Stimulated activated CD8-positive, alpha-beta memory T cell treated with anti-CD3 and anti-CD28 coated beads, Interleukin-7, amount 100 ng/mL, for 24 hours (primary cell): ENCODE results near the gene C11orf21.

Source experiments
- DNase-seq: peaks from one replicate; pipeline ENCODE4 v3.0.0-alpha.2; 2020; ENCODE audit warnings: low read depth

Gene C11orf21

DNA sequence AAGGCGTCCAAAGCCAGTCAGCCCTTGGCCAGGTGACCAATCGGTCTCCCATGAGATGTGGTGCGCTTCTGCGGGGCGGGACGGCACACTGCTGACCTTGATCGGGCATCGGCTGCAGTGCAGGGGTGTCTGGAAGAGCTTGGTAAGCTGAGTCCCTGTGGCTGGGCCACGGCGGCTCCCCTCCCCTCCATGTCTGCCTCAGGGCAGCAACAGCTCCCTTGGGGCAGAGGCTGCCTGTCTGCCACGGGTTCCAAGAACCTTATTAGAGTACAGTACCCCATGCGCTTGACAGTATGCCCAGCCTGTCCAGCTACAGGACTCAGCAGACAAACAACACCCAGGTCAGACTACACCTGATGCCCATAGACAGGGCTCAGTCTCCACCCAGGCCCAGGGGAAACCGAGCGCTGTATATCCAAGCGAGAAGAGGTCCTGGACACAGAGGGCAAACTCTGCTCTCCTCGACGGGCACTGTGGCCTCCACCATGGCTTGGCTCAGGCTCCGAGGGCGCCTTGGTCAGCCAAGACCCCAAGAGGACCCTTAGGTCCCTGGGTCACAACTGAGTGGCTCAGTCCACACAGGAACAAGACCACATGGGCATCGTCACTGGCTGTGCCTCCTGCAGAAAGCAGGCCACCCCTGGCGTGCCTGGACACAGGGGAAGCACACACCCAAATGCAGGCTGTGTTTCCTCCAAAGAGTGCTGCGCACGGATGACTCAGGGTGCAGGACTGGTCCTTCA, 19.0 kb upstream of the C11orf21 start:
- DNase-seq: no peak

DNA sequence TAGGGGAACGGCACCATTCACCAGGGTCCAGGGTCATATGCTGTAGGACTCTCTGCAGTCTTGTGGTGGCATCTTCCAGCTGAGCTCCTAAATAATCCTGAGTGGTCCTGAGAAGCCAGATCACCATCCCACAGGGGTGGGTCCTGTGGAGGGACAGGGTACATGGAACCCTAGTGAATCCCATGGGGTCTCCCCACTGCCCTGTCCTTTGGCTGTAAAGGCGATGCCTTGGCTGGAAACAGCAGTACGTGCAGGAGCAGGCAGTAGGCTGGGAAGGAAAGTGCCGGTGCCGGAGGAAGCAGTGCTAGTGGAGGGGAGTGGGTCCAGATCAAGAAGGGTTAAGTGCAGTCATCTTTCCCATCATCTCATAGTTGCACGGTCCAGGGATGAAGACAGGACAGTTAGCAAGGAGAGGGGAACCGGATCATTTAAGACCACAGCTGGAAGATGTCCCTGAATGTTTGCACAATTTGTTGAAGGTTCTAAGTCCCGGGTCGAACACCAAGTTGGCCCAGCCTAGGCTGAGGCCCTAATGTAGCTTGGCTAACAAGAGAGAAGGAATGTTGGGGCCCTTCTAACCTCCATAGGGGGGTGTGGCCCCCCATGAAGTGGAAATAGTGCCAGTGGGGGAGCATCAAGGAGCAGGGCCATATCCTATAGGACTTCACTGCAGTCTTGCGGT, 18.2 kb upstream of the C11orf21 start:
- no peak for DNase-seq

DNA sequence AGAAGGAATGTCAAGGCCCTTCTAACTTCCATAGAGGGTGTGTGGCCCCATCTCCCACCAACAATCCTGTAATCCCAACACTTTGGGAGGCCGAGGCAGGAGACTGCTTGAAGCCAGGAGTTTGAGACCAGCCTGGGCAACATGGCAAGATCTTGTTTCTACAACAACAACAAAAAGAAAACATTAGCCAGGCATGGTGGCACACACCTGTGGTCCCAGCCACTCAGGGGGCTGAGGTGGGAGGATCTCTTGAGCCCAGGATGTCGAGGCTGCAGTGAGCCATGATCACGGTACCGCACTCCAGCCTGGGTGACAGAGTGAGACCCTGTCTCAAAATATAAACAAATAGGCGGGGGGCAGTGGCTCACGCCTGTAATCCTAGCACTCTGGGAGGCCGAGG, 17.0 kb upstream of the C11orf21 start:
- no peak for DNase-seq

DNA sequence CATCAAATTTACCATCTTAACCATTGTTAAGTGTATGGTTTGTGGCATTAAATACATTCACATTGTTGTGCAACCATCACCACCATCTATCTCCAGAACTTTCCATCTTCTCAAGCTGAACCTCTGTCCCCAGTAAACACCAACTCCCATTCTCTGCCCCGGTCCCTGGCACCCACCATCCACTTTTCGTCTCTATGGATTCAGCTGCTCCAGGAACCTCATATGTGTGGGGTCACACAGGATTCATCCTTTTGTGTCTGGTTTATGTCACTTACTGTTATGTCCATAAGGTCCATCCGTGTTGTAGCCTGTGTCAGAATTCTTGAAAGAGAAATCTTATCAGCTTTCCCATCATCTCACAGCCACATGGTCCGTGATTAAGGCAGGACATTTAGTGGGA, 16.4 kb upstream of the C11orf21 start:
- no peak for DNase-seq

DNA sequence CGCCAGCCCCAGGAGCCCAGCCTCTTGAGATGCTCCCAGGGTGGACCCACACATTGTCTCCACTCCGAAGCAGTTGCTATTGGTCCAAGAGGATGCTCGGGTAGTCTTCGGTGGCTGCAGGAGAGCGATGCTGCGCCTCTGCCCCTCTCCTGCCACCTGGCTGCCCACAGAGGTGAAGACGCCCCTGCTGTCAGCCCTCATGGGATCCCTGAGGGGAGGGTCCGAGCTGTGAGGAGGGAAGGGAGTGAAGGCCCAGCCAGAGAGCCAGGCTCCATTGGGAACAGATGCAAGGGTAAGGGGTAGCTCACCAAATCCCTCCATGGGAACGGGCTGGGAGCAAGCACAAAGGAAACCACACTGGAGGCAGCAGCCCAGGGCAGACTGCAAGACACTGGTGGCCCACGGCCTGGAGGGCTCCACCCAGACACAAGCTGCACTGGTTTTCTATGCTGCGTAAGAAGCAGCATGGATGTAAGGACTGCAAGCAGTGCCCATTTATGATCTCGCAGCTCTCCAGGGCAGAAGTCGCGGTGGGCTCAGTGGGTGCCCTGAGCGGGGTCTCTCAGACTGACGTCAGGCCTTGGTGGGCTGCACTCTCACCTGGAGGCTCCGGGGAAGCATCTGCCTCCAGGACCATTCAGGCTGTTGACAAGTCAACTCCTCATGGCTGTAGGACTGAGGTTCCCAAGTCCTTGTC, 15.8 kb upstream of the C11orf21 start:
- no peak for DNase-seq

DNA sequence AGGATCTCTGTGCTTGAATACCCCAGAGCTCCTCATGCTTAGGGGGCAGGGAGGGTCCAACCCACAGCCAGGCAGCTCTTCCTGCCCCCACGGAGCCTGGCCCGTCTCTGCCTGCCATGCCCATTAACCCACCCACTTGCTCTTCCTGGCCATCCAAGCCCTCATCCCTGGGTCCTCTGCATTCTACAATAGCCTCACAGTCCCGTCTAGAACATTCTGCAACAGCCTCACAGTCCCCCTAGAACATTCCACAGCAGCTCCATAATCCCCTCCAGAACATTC, 15.2 kb upstream of the C11orf21 start:
- DNase-seq: no peak

DNA sequence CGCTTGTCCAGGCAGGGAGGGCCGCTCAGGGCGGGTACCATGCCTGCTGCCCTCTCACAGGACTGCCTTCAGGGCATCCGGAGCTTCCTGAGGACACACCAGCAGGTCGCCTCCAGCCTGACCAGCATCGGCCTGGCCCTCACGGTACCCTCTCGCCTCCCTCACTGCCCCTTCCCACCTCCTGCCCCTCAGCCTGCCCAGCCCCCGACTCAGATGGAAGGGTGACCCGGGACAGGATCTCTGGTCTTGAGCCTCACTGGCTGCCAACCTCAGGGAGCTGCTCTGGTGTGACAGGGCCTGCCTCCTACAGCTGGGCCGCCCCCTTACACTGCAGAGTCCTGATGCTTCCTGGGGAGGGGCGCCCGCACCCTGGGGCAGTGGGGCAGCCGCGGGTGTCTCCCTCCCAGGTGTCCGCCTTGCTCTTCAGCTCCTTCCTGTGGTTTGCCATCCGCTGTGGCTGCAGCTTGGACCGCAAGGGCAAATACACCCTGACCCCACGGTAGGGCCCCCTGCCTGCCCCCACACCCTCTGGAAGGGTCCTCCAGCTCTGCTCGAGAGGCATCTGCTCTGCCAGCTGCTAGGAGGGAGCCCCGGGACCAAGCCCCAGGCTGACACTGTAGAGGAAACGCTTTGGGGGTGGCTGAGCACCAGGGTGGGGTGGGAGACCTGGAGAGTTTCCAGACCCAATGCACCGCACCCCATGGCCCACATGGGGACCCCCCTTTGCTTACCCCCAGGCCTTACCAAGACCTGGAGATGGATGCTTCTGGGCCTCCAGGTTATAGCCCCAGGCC, 14.6 kb upstream of the C11orf21 start:
- no peak for DNase-seq

DNA sequence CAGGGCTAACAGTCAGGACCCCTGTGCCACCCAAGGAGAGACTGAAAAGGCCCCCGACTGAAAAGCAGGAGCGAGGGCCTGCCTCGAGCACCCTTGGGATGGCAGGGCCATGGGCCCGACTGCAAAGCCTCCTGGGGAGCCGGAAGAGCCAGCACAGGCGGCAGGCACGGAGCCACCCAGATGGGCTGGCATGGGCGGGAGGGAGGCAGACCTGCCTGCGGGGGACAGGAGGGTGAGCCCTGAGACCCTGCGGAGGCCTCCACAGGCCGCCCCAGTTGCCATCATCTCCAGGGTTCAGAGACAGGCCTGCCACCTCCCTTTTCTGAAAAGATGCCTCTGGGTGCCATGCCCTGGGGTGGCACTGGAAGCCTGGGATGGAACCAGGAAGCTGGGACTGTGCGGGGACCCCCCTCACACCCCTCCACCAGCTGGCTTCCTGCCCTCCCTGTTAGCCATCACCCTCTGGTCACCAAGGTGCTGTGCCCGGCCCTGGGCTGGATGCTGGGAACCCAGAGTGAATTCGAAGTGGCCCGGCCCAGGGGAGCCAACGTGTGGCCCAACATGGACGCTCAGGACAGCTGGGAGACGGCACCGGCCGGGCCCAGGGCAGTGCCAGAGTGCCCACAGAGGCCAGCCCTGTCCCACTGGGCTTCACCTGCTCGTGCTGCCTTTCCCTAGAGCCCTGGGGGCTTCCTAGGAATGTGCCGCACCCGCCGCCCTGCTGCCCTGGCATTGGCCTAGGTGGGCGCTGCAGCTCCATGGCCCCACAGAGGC, 13.9 kb upstream of the C11orf21 start:
- no peak for DNase-seq

DNA sequence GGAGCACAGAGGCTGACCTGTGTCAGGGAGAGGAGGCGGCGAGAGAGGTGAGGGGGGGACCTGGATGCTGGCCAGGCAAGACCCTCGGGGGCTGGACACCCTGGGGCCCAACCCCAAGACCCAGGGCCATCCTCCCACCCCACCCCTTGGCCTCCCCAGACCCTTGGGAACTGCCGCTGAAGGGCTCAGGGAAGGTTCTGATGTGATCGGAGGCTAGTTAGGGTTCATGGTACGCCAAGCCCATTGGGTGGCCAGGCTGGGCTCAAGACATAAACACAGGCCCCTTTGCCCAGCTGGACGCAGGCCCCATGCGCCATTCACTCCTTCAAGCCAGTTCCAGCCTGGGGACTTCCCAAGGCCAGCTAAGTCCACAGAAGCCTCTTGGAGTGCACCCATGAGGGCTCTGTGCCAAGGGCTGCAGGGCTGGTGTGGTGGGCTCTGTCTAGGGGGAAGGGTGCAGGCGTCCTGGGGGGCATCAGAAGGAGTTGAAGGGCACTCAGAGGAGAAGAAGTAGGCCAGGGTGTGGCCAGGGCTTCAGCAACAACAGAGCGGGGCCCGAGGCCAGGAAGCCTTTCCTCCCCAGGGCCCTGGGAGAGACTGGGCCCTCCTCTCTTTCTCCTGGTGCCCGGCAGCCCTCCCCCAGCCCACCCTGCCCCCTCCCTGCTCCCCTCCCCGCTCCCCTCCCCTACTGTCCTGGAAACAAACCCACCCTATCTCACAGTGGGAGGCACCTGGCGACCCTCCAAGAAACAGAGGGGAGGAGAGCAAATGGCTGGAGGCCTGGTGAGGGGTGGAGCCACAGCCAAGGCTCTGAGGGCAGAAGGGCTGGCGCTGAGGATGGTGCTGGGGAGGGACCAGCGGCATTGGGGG, 13.0 kb upstream of the C11orf21 start:
- DNase-seq: no peak

DNA sequence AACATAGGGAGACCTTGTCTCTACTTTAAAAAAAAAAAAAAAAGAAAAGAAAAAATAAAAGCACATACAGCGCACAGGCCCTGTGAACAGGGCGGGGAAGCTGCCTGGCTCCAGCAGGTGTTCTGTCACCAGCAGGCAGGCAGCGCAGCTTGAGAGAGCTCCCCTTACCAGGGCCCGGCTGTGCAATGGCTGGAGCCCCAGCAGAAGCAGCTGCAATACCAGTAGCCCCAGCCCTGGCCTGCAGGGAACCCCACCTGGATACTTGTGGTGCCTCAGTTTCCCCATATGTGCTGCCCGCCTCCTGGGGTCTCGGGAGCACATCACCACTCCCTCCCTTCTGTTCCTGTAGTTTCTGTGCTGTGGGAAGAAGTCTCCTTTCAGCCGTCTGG, 12.4 kb upstream of the C11orf21 start:
- no peak for DNase-seq

DNA sequence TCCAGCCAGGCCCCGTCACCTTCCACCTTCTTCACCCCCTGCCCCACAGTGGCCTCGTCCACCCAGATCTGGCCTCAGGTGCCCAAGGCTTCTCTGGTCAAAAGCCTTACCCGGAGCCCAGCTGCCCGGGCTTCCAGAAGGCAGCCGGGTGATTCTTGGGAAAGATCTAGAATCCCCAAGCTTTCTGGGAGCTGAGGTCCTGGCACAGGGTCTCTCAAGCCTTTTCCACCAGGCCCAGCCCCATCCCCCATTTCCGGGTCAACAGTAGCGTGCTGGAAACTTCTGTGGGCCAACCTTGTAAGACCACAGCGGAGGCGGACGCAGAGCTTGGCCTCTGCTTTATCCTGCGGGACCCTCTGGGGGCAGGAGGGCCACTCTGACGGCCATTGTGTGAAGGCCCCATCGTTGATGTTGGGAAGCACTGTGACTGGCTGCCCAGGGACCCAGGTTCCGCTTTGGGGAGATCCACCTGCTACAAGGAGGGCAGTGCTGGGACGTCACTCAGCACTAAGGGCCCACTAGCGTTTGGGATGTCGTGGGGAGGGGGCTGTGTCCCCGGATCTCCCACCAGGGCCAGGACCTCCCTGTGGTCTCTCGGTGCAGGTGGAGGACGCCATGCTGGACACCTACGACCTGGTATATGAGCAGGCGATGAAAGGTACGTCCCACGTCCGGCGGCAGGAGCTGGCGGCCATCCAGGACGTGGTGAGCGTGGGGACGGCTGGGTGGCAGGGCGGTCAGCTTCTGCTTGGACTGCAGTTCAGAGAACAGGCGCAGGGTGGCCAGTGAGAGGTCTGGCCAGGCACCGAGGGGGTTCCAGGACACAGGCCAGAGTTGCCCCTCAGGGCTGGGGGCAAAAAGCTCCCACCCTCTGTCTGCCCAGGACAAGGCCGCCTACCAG, 11.6 kb upstream of the C11orf21 start:
- DNase-seq: no peak

DNA sequence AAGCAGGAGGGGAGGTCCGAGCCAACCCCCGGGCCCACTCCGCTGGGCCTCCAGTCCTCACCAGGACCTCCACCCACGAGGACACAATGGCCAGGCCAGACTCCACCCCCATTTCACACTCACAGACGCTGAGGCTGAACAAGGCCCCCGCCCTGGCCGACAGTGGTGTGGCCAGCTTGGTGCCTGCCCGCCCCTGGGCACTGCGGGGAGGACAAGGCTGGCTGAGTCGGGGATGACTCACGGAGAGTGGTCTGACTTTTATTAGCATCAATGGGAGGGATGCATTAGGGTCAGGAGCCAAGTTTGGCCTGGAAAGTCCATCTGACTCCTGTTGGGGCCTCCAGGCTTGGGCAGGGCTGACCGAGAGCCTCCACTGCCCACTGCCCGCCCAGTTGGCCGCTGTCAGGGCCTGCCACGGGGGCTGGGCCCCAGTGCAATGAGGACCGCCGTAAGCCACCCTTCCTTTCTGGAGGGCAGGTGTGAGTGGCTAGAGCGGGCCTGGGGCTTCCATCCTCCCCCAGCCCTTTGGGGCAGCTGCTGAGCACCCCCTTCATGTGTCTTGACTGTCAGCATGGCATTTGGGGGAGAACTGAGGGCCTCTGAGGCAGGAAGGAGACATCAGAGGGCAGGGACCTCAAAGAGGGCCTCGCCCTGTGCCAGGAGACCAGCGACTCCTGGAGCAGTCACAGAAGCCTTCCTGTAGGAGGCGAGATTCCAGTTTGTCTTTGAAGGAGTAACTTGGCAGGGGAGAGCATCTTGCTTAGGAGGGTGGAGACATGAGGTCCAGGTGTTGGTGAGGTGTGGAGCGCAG, 10.7 kb upstream of the C11orf21 start:
- DNase-seq: no peak

DNA sequence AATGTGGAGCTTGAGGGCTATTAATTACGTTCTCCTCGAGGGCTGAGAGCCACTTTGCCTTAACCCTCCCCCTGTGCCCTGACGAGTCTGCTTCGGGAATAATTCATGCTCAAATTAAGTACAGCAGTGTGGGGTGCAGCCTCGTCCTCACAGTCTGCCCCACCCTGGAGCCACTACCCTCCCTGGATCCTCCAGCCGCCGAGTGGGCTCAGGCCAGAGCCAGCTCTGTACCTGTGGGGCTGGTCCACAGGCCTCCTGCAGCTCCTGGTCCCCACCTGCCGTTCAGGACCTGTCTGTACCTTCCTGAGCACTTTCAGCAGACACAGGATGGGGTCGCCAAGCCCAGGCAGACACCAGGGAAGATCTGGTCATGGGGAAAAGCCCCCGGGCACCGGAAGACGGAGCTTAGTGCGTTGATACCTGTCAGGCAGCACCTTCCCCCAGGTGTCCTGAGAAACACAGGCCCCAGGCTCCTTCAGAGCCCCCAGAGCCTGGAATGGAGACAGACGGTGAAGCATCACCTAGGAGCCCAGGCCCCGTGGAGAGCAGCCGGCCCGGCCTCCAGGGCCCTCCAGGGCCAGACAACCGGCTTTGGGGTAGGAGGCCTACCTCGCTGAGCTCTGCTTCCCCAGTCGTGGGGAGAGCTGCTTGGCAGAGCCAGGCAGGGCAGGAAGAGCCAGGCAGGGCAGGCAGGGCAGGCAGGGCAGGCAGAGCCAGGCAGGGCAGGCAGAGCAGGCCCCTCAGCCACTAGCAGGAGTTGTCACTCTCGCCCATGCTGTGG, 9.8 kb upstream of the C11orf21 start:
- no peak for DNase-seq

DNA sequence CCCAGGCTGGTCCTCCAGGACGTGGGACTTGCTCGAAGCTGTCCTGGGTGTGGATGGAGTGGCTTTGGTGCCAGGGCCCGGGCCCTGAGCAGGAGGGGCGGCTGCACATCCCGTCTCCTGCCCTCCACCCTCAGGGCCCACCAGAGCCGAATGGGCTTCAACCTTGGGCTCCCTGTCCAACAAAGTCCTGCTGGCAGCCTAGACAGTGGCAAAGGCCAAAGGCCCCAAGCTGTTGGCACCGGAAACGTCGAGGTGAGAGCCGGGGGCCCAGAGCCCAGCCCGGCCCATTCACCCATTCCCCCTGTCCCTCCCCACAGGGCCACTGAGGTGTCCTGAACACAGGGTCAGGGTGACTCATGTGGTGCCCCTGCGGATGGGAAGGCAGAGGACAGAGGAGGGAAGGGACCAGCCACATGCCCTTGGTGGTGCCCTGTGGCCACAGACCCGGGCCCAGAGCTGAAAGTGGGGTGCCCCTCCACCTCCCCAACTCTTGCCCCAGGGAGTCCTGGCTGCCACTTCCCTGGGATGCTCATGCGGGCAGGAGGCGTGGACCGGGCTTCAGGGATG, 9.2 kb upstream of the C11orf21 start:
- DNase-seq: no peak

DNA sequence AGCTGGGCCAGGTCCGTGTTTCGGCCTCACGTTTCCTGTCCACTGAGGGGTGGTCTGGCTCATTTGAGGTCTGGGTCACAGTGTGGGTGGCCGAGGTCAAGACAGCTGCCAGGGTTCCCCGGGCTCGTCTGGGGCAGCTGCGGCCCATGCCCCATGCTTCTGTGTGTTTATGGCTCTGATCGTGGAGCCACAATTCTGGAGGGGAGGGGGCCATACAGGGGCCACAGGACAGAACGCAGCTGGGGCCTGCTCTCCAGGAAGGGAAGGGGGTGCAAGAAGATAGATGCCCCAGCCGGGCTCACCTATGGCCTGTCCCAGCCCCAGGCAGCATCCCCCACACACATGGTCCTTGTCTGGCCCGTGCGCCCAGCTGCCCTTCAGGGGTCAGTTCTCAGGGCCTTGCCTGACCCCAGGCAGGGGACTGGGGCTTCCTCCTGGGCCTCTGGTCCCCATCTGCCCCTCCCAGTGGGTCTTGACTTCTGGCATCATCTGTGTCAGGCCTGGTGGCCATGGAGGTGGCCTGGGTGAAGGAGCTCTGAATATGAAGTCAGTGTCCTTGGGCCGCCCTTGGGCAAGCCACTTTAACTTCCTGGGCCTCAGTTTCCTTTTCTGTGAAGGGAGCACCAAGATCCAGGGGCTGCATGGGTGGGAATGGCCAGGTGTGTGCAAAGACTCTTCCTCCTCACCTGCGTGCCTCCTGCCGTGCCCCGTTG, 8.5 kb upstream of the C11orf21 start:
- no peak for DNase-seq

DNA sequence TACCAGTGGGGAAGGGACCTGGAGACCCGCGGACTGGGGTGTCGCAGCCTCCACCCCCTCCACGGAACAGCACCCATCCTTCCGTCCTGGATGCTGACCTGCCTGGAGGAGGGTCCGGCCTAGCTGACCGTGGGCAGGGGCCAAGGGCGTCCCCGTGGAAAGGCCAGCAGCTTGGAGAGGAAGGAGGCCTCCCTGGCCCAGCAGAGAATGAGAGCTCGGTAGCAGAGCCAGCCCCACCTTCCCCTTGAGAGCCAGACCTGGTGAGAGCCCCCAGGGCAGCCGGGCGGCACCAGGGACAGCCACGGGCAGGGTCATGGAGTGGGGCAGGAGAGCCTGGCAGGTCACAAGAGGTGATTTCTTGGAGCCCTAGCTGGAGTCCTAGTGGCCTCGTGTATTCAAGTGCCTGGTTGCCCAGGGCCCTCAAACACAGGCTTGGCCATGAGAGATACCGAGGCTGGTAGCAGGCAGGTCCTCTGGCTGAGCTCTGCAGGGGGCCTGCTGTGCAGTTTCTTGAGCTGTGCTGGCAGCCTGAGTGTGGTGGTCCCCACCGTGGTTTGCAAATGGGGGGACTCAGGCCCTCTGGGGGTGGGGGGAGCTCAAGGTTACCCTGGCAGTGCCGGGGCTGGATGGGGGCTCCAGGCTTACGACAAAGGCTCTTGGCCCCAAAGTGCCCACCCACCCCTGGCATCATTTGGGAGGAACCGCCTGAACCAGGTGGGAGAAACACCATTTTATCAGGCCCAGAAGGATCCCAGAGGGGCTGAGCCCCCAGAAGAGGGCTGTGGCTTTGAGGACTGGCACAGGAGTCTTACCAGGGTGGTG, 7.7 kb upstream of the C11orf21 start:
- no peak for DNase-seq
